CD4-positive, alpha-beta T cell treated with Interleukin-4 for 1 hour (primary cell): ENCODE results near the gene YRDC.

ENCODE experiments used
- DNase-seq, 2 donors: peaks; one replicate each; pipeline ENCODE4 v3.0.0-alpha.2; 2020 to 2022

YRDC gene

GRCh38 chr1:37807555-37808368, at the start of gene YRDC, which contains the start of gene C1orf122:
Gene YRDC (minus strand): TSS chr1:37808208. CDS start chr1:37808180, 28 bp downstream.
Gene C1orf122 (plus strand): TSS chr1:37807790. CDS start chr1:37808405, 615 bp downstream.
- DNase-seq = peak; percentile 92

- DNase-seq = no peak
These were observed 46.4 kb upstream of the YRDC start for GRCh38 chr1:37854406-37854805.

- DNase-seq = no peak
These were observed 45.1 kb upstream of the YRDC start for GRCh38 chr1:37853157-37853556.

- no peak for DNase-seq
These were observed 43.8 kb upstream of the YRDC start for GRCh38 chr1:37851782-37852210.

- no peak for DNase-seq
These were observed 43.3 kb upstream of the YRDC start for GRCh38 chr1:37851262-37851661.

GRCh38 chr1:37850352-37850955, 42.4 kb upstream of the YRDC start:
- DNase-seq = no peak

- no peak for DNase-seq
These were observed 41.5 kb upstream of the YRDC start for GRCh38 chr1:37849480-37849879.

- no peak for DNase-seq
These were observed 38.8 kb upstream of the YRDC start for GRCh38 chr1:37846647-37847339.

GRCh38 chr1:37845786-37846185, 37.8 kb upstream of the YRDC start:
- no peak for DNase-seq

GRCh38 chr1:37845049-37845646, 37.1 kb upstream of the YRDC start:
- DNase-seq = no peak

GRCh38 chr1:37844536-37844935, 36.5 kb upstream of the YRDC start:
- no peak for DNase-seq

- no peak for DNase-seq
These were observed 33.6 kb upstream of the YRDC start for GRCh38 chr1:37841652-37842051.

- DNase-seq = no peak
These were observed 32.7 kb upstream of the YRDC start for GRCh38 chr1:37840711-37841110.

GRCh38 chr1:37839676-37840075, 31.7 kb upstream of the YRDC start:
- no peak for DNase-seq

GRCh38 chr1:37836788-37837187, 28.8 kb upstream of the YRDC start:
- DNase-seq = no peak

GRCh38 chr1:37831809-37832208, 23.8 kb upstream of the YRDC start:
- no peak for DNase-seq

GRCh38 chr1:37831109-37831508, 23.1 kb upstream of the YRDC start:
- no peak for DNase-seq

- DNase-seq = no peak
These were observed 20.5 kb upstream of the YRDC start for GRCh38 chr1:37828410-37829074.

GRCh38 chr1:37825506-37825905, 17.5 kb upstream of the YRDC start:
- peak in 1 of 2 donors; percentile 26 for DNase-seq

GRCh38 chr1:37824001-37824400, 16.0 kb upstream of the YRDC start:
- DNase-seq = no peak

GRCh38 chr1:37822906-37823815, 15.2 kb upstream of the YRDC start:
- no peak for DNase-seq

GRCh38 chr1:37821481-37821880, 13.5 kb upstream of the YRDC start:
- DNase-seq = no peak
